GM21723 (cell line): ENCODE measurements around the gene RNU6-8.
A peak's percentile ranks its signal among the peaks of the same experiment; 100 is the strongest.

ENCODE experiments used
- ATAC-seq: cut with Tn5 transposase; IDR thresholded peaks from one replicate; pipeline ENCODE4 v1.9.1; 2021; ENCODE audit warnings: mild to moderate bottlenecking, moderate library complexity; ENCODE audit not compliant: unreplicated experiment

Gene RNU6-8

GRCh38 chr14:32202998-32203882 lies at the start of gene RNU6-8:
Gene RNU6-8 (minus strand): TSS chr14:32203269.
- ATAC-seq = peak; percentile 59

GRCh38 chr14:32252030-32252670 lies 49.1 kb upstream of the RNU6-8 start:
- ATAC-seq = peak; percentile 90

- ATAC-seq = no peak
Measured at GRCh38 chr14:32251530-32251929, 48.5 kb upstream of the RNU6-8 start.

- no peak for ATAC-seq
Measured at GRCh38 chr14:32250681-32251080, 47.6 kb upstream of the RNU6-8 start.

GRCh38 chr14:32249780-32250179 lies 46.7 kb upstream of the RNU6-8 start:
- no peak for ATAC-seq

GRCh38 chr14:32249371-32249770 lies 46.3 kb upstream of the RNU6-8 start:
- no peak for ATAC-seq

- no peak for ATAC-seq
Measured at GRCh38 chr14:32246751-32247150, 43.7 kb upstream of the RNU6-8 start.

GRCh38 chr14:32244404-32244803 lies 41.3 kb upstream of the RNU6-8 start:
- ATAC-seq = no peak

- no peak for ATAC-seq
Measured at GRCh38 chr14:32233260-32233659, 30.2 kb upstream of the RNU6-8 start.

GRCh38 chr14:32232481-32232880 lies 29.4 kb upstream of the RNU6-8 start:
- ATAC-seq = no peak

- ATAC-seq = no peak
Measured at GRCh38 chr14:32230695-32231280, 27.7 kb upstream of the RNU6-8 start.

GRCh38 chr14:32230181-32230580 lies 27.1 kb upstream of the RNU6-8 start:
- no peak for ATAC-seq

GRCh38 chr14:32226056-32226455 lies 23.0 kb upstream of the RNU6-8 start:
- no peak for ATAC-seq

- no peak for ATAC-seq
Measured at GRCh38 chr14:32225378-32225920, 22.4 kb upstream of the RNU6-8 start.

GRCh38 chr14:32224737-32225377 lies 21.8 kb upstream of the RNU6-8 start:
- ATAC-seq = no peak

- ATAC-seq = no peak
Measured at GRCh38 chr14:32217301-32217700, 14.2 kb upstream of the RNU6-8 start.

GRCh38 chr14:32212833-32213232 lies 9.8 kb upstream of the RNU6-8 start:
- ATAC-seq = no peak

- no peak for ATAC-seq
Measured at GRCh38 chr14:32211068-32211404, 8.0 kb upstream of the RNU6-8 start.

GRCh38 chr14:32209471-32209870 lies 6.4 kb upstream of the RNU6-8 start:
- no peak for ATAC-seq

- no peak for ATAC-seq
Measured at GRCh38 chr14:32208490-32208889, 5.4 kb upstream of the RNU6-8 start.

GRCh38 chr14:32206552-32206951 lies 3.5 kb upstream of the RNU6-8 start:
- ATAC-seq = no peak
